Measurements from ENCODE around the gene IGSF21. TPM values are rescaled to one million over a fixed set of nuclear protein-coding genes. Genes with fewer than 3 reads are reported as not detected.

IGSF21 gene
- total and polyA plus RNA-seq, 2 of the 8 experiments (the other 6 are each of a cell fraction or from before 2014, with no cell fraction given): 22.5 to 28.5 TPM

GRCh38 chr1:18313523-18313922 lies 205.9 kb downstream of the IGSF21 start:
- WGBS, 2 experiments (ENCODE audit: extremely low coverage in 1 of 2, insufficient coverage in 1 of 2, insufficient read length in 1 of 2, insufficient replicate concordance in 2 of 2, low coverage in 1 of 2, low lambda C conversion rate in 2 of 2, missing lambda C conversion rate in 1 of 2): 93% methylated on average over 2 of the region's 2 CpGs; no CpG with 5 or more reads in 1 of the 2 experiments
- no peak overlapping the region for H2BK120ac ChIP-seq (replicated peaks; ENCODE audit: low read depth, low read length)
- H2BK12ac ChIP-seq (ENCODE audit: low read depth, low read length): no peak overlapping the region
- H2BK15ac ChIP-seq (ENCODE audit: low read length): no peak overlapping the region
- peaks cover 5% of the 10 kb centered on the region; the same call in 1 of the 2 replicates for H3K23me2 ChIP-seq (ENCODE audit: low read depth, low read length)
- no peak overlapping the region for H2BK20ac ChIP-seq (ENCODE audit: low read length)
- H3K4me2 ChIP-seq (ENCODE audit: insufficient read depth in 1 of 2, low read depth in 2 of 2, low read length in 2 of 2): no peak overlapping the region
- H3K4ac ChIP-seq (replicated peaks; ENCODE audit: insufficient read length, low read depth, low read length): no peak overlapping the region
- CTCF ChIA-PET (ENCODE audit: partially characterized antibody): interaction anchor here (1.0 to 8.5 kb wide), 5 partner anchors 9 to 176 kb away, joined by 3 to 80 read pairs (median 14); no protein-coding TSS in a partner anchor
- no peak overlapping the region for H4K8ac ChIP-seq (ENCODE audit: extremely low read depth, insufficient read depth, low read length)
- H3K56ac ChIP-seq (replicated peaks; ENCODE audit: insufficient read length, low read depth, low read length): no peak overlapping the region
- peaks cover 0 to 3% of the 10 kb centered on the region in 2 experiments for H4K20me1 ChIP-seq (replicated peaks in 1 of 2; ENCODE audit: control insufficient read depth in 1 of 2, insufficient read depth in 2 of 2, low read length in 2 of 2)
- H2AK5ac ChIP-seq (ENCODE audit: low read depth, low read length): no peak overlapping the region
- no peak overlapping the region for H3K18ac ChIP-seq (ENCODE audit: extremely low read depth, low read length)
- H2AFZ ChIP-seq (ENCODE audit: low read length): no peak overlapping the region
- no peaks in the 10 kb centered on the region for H3K79me1 ChIP-seq (ENCODE audit: low read depth, low read length)
- no peak overlapping the region for H3K9ac ChIP-seq (replicated peaks in 1 of 4; ENCODE audit: extremely low read depth in 1 of 4, low read depth in 3 of 4, low read length in 3 of 4)
- H3K36me3 ChIP-seq (ENCODE audit: control insufficient read depth in 2 of 4, insufficient read depth in 4 of 4, low read length in 3 of 4): no peaks in the 10 kb centered on the region; a peak in 1 of 8 replicates
- H3K23ac ChIP-seq (ENCODE audit: insufficient read length): no peak overlapping the region
- no peak overlapping the region for H3K14ac ChIP-seq (ENCODE audit: insufficient read length)
- no peak for DNase-seq (ENCODE audit: low read depth in 1 of 2, low spot score in 2 of 2)
- H3K27ac ChIP-seq (ENCODE audit: low read depth, low read length): no peak overlapping the region
- H4K5ac ChIP-seq (ENCODE audit: insufficient read length, low read depth, low read length): no peak overlapping the region
- no peaks in the 10 kb centered on the region for H3K79me2 ChIP-seq (ENCODE audit: control insufficient read depth in 1 of 2, insufficient read depth in 2 of 2, low read length in 2 of 2)
- H3K4me3 ChIP-seq (ENCODE audit: extremely low read depth in 1 of 4, insufficient read depth in 2 of 4, low read depth in 3 of 4, low read length in 4 of 4): no peak overlapping the region
- H2BK5ac ChIP-seq (ENCODE audit: low read depth, low read length): no peak overlapping the region
- POLR2A ChIA-PET (ENCODE audit: partially characterized antibody): interaction anchor here (1.6 kb wide), 2 partner anchors 11 to 14 kb away, joined by 4 read pairs; no protein-coding TSS in a partner anchor
- H4K91ac ChIP-seq (replicated peaks; ENCODE audit: insufficient read length, low read length): no peak overlapping the region
- no peaks in the 10 kb centered on the region for H3K27me3 ChIP-seq (replicated peaks in 1 of 4; ENCODE audit: control insufficient read depth in 3 of 4, extremely low read depth in 1 of 4, insufficient read depth in 3 of 4, low read length in 3 of 4)
- no peaks in the 10 kb centered on the region; a peak in 1 of 7 replicates for H3K4me1 ChIP-seq (replicated peaks in 1 of 4; ENCODE audit: control insufficient read depth in 3 of 4, insufficient read depth in 4 of 4, low read length in 3 of 4)
- no peak for FAIRE-seq
- no peaks in the 10 kb centered on the region for H3K9me3 ChIP-seq (ENCODE audit: insufficient read depth in 2 of 2, low read depth in 1 of 2, low read length in 1 of 2)
- TF ChIP-seq HDAC2 (IDR thresholded peaks at IDR 0.05; ENCODE audit: borderline replicate concordance in 1 of 2, low read depth in 2 of 2, low read length in 2 of 2): peak in 1 of 2 experiments; percentile 56; a peak in 1 of 4 replicates
- TF ChIP-seq RFX5 (IDR thresholded peaks at IDR 0.05; ENCODE audit: borderline replicate concordance, low read depth, low read length): no peak
- TF ChIP-seq BCL11A (IDR thresholded peaks at IDR 0.05; ENCODE audit: low read depth in 2 of 2, low read length in 2 of 2): no peak
- no peak for TF ChIP-seq E2F6 (IDR thresholded peaks at IDR 0.05)
- TF ChIP-seq SP4 (IDR thresholded peaks at IDR 0.05; ENCODE audit: low read length): no peak
- TF ChIP-seq ZNF274 (IDR thresholded peaks at IDR 0.05; ENCODE audit: borderline replicate concordance, extremely low read depth, low read length): no peak
- no peak for TF ChIP-seq BACH1 (IDR thresholded peaks at IDR 0.05; ENCODE audit: low read length)
- no peak for TF ChIP-seq GTF2F1 (IDR thresholded peaks at IDR 0.05; ENCODE audit: borderline replicate concordance, low read depth, low read length)
- no peak for TF ChIP-seq JUND (IDR thresholded peaks at IDR 0.05; ENCODE audit: low read length)
- no peak for TF ChIP-seq EGR1 (IDR thresholded peaks at IDR 0.05; ENCODE audit: borderline replicate concordance, low read depth, low read length)
- TF ChIP-seq KDM1A (IDR thresholded peaks at IDR 0.05; ENCODE audit: borderline replicate concordance, low read length): 0 out of 2 replicates have a peak, but pooled peaks have one; percentile 34
- TF ChIP-seq POU5F1 (IDR thresholded peaks at IDR 0.05; ENCODE audit: low read depth, low read length): no peak
- TF ChIP-seq MAFK (IDR thresholded peaks at IDR 0.05; ENCODE audit: low read depth, low read length): no peak
- TF ChIP-seq SRF (IDR thresholded peaks at IDR 0.05; ENCODE audit: low read depth, low read length): no peak
